Body of pancreas (tissue), 4 donors: ENCODE measurements around the gene ACAA1.

Experiments
- POLR2A ChIP-seq, 3 donors: fragments of 450-650 bp; IDR thresholded peaks; one replicate each; pipeline ENCODE4 v1.6.1; 2016; ENCODE audit warnings: antibody characterized with exemption in 3 of 3, mild to moderate bottlenecking in 2 of 3
- TF ChIP-seq, protein P1 (sequence below), 7 experiments: fragments of 450-650 bp in 4 of 7; fragments of 200-600 bp in 3 of 7; sonication (generic) in 3 of 7; IDR thresholded peaks; one replicate each; pipeline ENCODE4 v1.5.1; 2016 to 2019; ENCODE audit warnings: antibody characterized with exemption in 7 of 7

- TF ChIP-seq POLR2A (IDR thresholded peaks at IDR 0.05), result peak; percentile 77 to 92 (median 84)
- TF ChIP-seq, protein P1, sequence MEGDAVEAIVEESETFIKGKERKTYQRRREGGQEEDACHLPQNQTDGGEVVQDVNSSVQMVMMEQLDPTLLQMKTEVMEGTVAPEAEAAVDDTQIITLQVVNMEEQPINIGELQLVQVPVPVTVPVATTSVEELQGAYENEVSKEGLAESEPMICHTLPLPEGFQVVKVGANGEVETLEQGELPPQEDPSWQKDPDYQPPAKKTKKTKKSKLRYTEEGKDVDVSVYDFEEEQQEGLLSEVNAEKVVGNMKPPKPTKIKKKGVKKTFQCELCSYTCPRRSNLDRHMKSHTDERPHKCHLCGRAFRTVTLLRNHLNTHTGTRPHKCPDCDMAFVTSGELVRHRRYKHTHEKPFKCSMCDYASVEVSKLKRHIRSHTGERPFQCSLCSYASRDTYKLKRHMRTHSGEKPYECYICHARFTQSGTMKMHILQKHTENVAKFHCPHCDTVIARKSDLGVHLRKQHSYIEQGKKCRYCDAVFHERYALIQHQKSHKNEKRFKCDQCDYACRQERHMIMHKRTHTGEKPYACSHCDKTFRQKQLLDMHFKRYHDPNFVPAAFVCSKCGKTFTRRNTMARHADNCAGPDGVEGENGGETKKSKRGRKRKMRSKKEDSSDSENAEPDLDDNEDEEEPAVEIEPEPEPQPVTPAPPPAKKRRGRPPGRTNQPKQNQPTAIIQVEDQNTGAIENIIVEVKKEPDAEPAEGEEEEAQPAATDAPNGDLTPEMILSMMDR (IDR thresholded peaks at IDR 0.05), result peak in 1 of 7 experiments; percentile 17
Measured at GRCh38 chr3:38164952-38165721, 28.2 kb upstream of the ACAA1 start, which contains the start of gene OXSR1.
